DOHH2 (cell line): Measurements from ENCODE around the gene SLC22A16.

Experiments
- EZH2phosphoT487 ChIP-seq: fragments of 200-600 bp; sonication (generic); IDR thresholded peaks from 2 replicates; pipeline ENCODE4 v1.6.1; 2017; ENCODE audit warnings: borderline replicate concordance, mild to moderate bottlenecking, antibody characterized with exemption, low read length, moderate library complexity, mixed read lengths
- TF ChIP-seq, protein P1 (sequence below): fragments of 200-600 bp; sonication (generic); IDR thresholded peaks from one replicate; pipeline ENCODE4 v1.5.1; 2014; ENCODE audit warnings: antibody characterized with exemption, mild to moderate bottlenecking, low read depth, low read length; ENCODE audit not compliant: poor library complexity, severe bottlenecking

DNA sequence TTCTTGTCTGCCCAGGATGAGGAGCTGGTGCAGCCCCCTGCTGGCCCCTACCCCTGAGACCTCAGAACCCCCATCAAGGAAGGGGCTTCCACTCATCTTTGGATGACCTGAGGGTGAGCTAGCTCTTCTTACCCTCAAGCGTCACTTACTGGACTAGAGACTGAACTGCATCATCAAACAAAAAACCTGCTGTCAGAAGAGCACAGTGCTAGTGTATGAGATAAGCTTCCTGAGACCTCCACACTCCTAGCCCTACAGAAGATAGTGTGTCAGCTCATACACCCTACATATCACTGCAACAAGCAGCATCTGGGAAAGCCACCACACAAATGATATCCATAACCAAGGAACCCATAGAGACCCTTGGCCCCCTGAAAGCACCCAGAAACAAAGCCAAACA, 15.0 kb downstream of the SLC22A16 start:
- TF ChIP-seq, protein P1, sequence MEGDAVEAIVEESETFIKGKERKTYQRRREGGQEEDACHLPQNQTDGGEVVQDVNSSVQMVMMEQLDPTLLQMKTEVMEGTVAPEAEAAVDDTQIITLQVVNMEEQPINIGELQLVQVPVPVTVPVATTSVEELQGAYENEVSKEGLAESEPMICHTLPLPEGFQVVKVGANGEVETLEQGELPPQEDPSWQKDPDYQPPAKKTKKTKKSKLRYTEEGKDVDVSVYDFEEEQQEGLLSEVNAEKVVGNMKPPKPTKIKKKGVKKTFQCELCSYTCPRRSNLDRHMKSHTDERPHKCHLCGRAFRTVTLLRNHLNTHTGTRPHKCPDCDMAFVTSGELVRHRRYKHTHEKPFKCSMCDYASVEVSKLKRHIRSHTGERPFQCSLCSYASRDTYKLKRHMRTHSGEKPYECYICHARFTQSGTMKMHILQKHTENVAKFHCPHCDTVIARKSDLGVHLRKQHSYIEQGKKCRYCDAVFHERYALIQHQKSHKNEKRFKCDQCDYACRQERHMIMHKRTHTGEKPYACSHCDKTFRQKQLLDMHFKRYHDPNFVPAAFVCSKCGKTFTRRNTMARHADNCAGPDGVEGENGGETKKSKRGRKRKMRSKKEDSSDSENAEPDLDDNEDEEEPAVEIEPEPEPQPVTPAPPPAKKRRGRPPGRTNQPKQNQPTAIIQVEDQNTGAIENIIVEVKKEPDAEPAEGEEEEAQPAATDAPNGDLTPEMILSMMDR = no peak
- no peak for TF ChIP-seq EZH2phosphoT487
